Transverse colon (tissue), 4 donors: Measurements from ENCODE around the gene TUBE1.

Experiments used
- CTCF ChIP-seq, 5 experiments: fragments of 200-600 bp in 3 of 5; fragments of 450-650 bp in 2 of 5; sonication (generic) in 3 of 5; IDR thresholded peaks; 1 replicate in 2 of 5; 2 replicates in 3 of 5; pipeline ENCODE4 v1.5.1; 2016 to 2017; ENCODE audit warnings: antibody characterized with exemption in 5 of 5, inconsistent platforms in 3 of 5, mild to moderate bottlenecking in 2 of 5, moderate library complexity in 1 of 5
- EP300 ChIP-seq: sonication (generic); formaldehyde crosslinking; IDR thresholded peaks from one replicate; pipeline ENCODE4 v1.6.1; 2017; ENCODE audit warnings: antibody characterized with exemption, low read depth
- POLR2A ChIP-seq: fragments of 450-650 bp; IDR thresholded peaks from one replicate; pipeline ENCODE4 v1.6.1; 2016; ENCODE audit warnings: antibody characterized with exemption, mild to moderate bottlenecking, moderate library complexity
- POLR2AphosphoS5 ChIP-seq, 3 donors: sonication (generic); formaldehyde crosslinking; IDR thresholded peaks; one replicate each; pipeline ENCODE4 v1.6.1; 2016; ENCODE audit warnings: antibody characterized with exemption in 3 of 3

- TF ChIP-seq CTCF (IDR thresholded peaks at IDR 0.05): no peak
- TF ChIP-seq EP300: no peak
- no peak for TF ChIP-seq POLR2A
- no peak for TF ChIP-seq POLR2AphosphoS5 (IDR thresholded peaks at IDR 0.05)
These were observed 56.9 kb downstream of the TUBE1 start for GRCh38 chr6:112030206-112030960.
